Daoy (cell line): ENCODE results near the gene RTP2. TPM values are rescaled to one million over a fixed set of nuclear protein-coding genes. Genes with fewer than 3 reads are reported as not detected.
A peak's percentile ranks its signal among the peaks of the same experiment; 100 is the strongest.

Experiments
- DNase-seq: peaks from one replicate; pipeline ENCODE4 v3.0.0-alpha.2; 2015; ENCODE audit warnings: low read depth
- total RNA-seq: library from RNA; depleted of rRNA; stranded (reverse); fragments of >200 nt; shearing (Covaris generic); gene quantifications from 2 replicates; pipeline ENCODE4 v1.2.3, GENCODE V29; 2014

The RTP2 gene
- total RNA-seq, 1 experiment from 2014 or later = not detected

DNA sequence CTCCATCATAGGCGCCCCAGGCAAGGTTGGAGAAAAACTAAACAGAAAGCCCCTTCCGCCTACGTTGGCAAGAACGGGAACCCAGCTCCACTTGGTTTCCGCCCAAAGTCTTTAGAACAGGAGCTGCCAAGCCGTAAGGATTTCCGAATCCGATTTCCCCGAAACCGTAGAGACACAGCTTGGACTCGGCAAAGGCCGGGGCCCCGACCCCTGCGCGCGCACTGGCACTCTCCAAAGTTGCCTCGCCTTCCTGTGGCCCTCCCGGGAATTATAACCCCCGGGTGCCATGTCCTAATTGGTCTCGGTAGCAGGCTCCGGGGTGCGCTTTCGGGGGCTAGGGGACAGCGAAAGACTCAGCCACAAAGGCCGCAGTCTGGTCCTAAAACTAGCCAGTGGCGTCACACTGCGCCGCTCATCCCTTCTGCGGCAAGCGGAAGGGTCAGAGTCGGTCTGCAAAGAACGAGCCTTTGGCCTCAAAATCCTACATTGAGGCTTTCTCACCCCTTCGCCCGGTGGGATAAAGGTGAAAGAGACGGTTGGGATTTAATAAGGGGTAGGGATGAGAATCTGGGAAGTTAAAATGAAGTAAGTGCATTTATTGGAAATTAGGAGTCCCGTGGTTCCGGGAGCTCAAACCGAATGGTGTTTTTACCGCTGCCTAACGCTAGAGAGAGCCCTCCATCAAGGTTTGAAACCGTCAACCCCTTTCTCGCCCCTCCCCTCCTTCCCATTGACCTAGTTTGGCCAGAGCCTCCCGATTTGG is 36.2 kb upstream of the RTP2 start:
- peak; percentile 94 for DNase-seq

DNA sequence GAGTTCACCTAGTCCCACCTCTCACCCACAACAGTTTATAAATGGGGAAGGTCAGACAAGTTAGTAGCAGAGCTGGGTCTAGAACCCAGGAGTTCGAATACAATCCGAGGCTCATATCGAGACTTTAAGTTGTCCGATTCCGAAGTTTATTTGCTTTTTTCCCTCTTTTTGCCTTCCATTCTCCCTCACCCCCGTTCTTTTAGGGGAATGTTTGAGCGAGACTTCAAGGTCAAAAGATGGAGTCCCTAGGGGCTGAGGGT is 35.6 kb upstream of the RTP2 start:
- DNase-seq = no peak

DNA sequence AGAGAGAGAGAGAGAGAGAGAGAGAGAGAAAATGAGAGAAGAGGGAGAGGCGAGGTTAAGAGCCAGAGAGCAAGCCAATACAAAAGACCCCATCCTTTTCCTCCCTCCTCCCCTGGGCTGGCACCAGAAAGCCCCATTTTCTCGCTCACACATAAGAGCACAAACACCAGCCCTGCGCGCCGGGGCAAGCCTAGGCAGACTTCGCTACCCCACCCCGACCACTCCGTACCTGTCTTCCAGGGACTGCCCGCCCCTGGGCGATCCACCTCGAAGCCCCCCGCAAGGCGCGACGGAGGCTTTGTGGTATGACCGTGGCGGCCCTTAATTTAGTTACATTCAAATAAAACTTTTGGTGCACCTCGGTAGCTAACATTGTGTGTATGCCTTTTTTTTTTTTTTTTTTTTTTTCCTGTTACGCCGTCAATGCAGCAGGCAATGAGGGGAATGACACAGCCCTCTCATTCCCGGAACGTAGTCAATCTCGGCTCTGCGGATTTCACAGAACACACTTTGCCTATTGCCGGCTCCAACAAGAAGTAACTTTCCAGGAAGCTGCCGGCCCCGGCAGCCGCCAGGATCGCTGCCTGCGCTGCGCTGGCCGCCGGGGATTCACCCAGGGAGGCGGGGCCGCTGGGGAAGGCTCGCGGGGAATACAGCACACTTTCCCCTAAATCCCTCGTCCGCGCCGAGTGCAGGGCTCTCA is 35.2 kb upstream of the RTP2 start:
- DNase-seq = peak; percentile 74

DNA sequence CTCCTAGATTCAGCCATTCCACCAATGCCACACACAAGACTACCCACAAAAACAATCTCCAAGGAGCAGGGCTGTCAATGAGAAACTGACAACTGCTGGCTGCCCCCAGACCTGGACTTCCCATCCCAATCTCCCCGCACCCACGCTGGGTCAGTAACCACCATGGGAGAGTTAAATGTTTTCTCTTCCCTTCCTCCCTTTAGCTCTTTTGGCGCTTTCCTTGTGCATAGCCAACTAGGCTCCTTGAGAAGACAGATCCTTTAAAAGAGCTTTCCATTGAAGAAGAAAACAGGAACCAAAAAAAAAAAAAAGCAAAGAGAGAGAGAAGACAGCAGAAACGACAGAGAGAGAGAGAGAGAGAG is 34.6 kb upstream of the RTP2 start:
- DNase-seq = no peak

DNA sequence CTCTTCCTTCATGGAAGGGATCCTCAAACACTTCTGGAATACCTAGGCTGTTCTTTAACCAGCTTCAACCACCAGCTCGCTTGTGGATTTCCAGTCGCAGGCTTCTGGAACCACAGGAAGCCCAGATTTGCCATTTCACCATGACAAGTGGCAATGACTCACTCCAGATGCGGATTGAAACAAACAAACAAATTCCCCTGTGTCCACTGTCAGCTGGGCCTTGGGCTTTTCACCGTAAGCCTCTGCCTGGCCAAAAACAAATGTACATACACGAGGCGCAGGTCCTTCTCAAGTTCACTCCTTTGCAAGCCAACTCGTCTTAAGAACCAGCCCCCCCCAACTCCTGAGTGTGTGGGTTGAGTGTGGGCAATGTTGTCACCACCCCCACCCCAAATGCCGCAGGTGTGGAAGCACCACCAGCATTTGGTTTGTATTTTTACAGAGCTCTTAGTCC is 34.1 kb upstream of the RTP2 start:
- DNase-seq = peak; percentile 69

DNA sequence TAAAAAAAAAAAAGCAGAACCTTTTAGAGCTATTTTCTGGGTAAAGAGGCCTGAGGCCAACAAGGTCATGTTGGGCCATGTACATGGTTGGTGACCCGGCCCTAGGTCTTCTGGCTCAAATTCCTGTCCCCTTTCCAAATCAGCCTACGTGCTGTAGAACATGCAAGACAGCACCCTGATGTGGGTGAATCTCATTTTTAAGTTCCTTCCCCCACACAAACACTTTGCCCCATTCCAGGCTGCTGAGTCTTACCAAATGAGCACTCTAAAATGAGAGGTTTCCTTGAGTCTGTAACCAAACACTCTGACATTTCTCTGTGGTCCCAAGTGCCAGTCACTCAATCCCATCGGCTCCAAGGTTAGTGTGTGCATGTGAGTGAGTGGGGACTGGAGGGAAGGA is 33.5 kb upstream of the RTP2 start:
- peak; percentile 11 for DNase-seq

DNA sequence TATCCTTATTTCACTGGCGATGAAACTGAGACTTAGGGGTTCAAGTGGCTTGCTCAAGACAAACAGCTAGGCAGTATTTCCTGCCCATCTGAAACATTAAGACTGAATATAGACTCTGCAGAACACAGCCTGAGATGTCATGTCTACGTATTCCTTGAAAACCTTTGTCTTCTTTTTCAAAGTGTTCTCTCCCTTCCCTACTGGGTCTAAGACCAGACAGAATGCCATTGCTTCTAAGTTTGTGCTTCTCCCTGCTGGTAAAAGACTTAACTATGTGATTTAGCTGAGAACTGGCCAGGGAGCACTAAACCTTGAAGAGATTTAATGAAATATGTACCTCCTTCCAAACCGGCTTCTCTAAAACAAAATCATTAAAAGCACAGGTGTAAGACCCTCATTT is 33.0 kb upstream of the RTP2 start:
- DNase-seq = no peak

DNA sequence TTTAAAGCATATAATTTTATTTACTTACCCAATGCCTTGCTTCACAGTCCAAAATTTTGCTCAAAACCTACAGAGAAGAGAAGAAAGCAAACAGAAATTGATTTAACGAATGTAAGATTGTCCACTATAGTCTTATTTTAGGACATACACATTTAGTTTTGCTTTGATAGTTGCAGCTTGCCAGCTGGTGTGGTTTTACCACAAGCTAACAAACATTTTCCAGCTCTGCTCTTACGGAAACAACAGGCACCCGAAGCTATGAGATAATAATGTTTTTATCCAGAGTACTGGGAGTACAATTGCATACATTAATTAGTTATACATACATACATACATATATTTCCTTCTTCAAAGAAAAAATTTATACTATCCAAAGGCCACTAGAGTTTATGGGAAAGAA is 32.5 kb upstream of the RTP2 start:
- DNase-seq = no peak

DNA sequence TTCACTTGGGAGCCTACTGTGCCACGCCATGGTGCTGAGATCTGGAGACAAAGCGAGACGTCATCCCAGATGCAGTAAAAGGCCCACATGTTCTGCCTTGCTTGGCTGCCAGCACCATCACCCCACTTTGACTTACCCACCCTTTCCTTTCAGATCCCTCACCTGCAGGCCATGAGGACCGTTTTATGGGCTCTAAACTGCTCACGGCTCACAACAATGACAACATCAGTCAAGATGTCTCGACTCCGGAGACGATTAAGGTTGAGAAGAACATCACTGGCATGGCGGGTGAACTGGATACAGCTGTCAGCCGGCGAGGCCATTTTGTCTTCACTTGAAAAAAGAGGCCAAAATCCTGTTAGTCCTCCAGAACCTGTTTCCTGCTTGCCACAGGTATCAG is 31.0 kb upstream of the RTP2 start:
- DNase-seq = no peak

DNA sequence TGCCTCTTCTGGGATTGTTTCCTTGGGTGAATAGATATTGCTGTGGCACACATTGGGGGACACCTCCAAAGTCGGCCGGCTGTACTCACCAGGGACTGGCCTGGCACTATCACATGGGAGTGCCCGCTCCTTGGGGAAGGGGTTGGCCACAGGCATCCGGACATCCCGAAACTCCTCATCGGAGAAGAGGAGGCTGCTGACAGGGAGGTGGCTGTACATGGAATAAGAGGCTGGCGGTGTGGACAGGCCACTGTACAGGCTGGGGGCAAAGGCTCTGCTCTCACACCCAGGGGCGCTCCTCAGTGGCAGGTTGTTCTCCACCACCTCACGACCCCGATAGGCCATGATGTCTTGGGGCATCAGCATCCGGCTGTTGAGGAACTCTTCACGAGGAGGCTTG is 27.2 kb upstream of the RTP2 start:
- no peak for DNase-seq

DNA sequence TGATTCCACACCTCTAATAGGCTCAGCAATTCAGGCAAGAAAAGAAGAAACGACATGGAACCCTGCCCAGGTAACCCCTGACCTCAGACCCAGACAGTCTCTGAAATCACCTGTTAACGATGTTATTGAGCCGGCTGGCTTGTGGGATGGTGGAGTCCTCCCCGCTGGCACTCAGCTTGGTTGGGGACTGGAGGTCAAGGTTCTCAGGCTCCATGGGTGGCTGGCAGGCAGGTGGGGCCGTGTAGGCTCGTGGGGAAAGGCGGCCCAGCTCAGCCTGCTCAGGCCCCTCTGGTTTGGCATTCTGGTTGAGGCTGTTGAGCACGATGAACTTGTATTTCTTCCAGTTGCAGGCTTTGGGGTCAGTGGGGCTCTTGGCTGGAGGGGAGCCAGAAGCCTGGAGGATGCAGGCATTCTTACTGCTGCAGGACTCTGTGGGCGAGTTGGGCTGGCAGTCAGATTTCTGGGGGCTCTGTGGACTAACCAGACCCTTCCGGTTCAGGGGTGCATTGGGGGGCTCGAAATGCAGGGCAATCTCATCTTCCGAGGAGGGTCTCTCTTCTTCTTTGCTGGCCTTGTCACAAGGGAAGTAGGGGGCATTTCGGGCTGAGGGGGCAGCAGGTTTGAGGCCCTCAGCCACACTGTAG is 26.7 kb upstream of the RTP2 start:
- no peak for DNase-seq

DNA sequence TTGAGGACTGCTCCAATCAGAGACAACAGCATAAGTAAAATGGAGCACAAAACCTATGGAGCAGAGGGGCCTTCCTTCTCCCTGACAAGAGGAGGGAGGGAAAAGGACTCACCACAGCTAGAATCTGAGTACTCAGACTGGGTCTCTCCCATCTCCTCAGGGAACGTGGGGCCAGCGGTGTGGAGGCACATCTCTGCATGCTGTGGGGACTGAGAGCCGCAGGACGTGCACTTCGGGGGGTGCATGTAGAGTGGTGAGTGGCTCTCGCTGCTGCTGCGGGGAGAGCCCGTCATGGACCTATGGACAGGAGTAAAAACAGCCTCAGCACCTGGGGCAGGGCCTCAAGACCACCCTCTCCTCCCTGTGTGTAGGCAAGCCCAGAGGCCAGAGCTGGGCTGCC is 25.9 kb upstream of the RTP2 start:
- no peak for DNase-seq

DNA sequence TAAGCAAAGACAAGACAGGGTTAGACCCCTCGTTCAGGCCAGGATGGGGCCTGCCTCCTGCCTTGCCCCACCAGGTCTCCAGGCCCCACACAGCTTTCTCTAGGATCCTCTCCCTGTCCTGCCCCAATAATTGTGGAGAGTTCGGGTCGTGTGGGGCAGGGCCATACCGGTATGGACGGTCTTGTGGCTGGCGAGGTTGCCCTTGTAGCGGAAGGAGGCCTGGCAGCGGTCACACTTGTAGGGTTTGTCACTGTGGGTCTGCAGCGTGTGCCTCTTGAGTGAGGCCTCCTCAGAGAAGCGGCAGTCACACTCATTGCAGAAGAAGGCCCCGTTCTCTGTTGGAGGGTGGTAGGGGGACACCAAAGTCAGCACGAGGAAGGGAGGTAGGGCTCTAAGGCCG is 24.2 kb upstream of the RTP2 start:
- DNase-seq = no peak

DNA sequence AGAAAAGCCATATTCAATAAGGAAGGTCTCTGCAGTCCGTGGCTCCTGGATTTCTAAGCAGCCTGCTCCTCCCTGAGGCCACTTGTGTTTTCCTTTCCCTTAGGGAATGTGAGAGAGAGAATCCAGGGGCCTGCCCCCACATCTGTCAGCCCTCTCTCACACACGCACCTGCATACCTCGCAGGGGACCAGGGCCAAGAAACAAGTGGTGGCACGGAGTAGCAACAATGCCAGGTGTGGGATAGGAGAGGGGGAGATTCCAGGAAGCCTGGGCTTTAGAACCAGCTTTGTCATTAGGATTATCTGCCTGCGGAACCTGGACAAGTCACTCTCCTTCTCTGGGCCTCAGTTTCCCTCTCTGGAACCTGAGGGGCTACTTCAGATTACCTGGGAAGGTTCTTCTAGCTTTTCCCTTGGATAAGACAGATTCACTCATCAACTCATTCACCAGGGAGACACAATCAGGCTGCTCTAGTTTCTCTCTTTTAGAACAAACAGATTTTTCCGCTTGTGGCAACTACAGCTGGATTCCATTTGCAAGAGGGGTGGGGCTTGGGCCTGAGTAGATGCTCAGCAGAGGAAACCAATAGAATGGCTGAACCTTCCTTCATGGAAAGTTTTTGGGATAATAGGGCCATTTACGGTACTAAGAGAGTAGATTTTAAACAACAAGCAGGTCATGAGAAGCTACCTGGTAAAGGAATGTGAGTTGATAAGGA is 23.5 kb upstream of the RTP2 start:
- DNase-seq = no peak

DNA sequence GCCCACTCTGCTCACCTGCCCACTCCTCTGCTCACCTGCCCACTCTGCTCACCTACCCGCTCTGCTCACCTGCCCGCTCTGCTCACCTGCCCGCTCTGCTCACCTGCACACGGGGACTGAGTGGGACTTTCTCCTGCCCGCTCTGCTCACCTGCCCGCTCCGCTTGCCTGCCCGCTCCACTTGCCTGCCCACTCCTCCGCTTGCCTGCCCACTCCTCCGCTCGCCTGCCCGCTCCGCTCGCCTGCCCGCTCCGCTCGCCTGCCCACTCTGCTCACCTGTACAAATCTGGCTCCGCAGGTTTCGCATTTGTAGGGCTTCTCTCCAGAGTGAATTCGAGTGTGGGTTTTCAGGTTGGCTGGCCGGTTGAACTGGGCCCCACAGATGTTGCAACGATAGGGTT is 22.9 kb upstream of the RTP2 start:
- DNase-seq = no peak

DNA sequence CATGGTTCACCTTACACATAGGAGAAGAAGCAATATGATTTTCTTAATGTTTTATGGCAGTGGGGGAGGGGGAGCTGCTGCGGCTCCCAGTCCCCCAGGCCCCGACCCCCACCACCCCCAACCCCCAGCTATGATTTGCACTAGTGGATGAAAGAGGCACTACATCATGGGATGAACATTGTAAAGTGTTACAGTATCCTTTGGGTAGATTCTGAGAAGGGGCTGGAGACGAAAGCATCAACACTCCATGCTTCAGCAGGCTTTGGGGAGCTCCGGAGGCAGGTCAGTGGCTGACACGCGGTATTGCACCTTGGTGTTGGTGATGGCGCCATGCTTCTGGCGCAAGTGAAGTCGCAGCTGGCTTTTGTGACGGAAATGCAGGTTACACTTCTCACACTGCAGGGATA is 19.9 kb upstream of the RTP2 start:
- DNase-seq = no peak

DNA sequence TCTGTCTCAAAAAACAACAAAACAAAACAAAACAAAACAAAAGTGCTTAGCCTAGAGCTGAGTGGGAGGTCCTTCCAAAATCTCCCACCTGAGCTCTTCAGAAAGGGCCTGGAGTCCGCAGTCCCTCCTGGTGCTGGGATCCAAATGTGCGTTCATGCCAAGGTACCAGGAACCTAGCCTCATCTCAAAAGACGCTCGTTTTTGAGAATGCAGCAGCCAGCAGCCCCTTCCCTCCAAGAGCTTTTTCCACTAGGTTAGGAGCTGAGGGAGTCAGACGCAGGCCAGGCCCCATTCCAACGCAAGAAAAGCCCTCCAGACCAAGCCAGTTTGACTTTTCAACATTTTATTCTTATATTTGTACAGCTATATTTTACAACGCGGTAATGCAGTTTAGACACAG is 18.7 kb upstream of the RTP2 start:
- no peak for DNase-seq

DNA sequence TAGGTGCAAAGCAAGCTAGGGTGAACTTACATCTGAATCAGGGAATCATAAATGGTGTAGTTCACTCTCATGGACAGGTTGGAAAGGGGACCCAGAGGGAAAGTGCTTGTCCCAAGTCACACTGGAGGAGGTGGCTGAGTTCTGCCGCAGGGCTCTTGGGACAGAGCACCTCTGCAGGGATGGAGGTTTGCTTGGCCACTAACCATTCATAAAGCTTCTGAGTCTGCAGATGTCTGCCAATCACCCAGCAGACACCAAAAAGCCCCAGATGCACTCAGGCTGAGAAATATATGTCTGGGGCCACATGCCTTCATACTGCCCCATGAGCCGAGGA is 17.9 kb upstream of the RTP2 start:
- DNase-seq = no peak

DNA sequence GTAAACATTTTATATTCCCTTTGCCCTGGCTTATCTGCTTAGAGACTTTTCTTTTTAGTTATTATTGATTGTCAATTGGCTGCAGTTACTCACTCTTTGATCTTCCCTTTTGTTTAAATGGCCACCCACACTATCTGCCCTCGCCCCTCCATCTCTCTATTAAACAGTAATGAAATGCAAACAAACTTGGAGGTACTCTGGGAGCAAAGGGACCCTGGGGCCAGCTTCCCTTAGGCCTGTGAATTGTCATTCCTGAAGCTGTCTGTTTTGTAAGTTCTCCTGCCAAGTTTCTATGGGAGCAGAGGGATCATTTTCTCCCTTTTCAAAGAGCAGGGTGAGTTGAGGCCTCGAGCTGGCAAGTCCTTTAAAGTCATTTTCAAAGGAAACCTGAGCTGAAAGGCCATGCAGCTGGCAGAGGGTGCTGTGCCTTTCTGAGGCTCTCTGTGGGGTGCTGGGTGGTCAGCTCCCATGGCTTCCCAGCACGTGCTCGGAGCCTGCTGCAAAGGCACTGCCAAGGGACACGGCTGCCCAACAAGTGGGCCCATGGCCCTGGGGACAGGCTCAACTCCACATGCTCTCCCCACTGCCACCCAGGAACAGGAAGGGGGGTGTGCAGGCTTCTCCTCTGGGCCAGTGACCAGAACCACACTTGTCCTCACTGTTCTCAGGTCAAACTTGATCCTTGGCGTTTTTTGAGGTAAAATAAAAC is 17.4 kb upstream of the RTP2 start:
- no peak for DNase-seq

DNA sequence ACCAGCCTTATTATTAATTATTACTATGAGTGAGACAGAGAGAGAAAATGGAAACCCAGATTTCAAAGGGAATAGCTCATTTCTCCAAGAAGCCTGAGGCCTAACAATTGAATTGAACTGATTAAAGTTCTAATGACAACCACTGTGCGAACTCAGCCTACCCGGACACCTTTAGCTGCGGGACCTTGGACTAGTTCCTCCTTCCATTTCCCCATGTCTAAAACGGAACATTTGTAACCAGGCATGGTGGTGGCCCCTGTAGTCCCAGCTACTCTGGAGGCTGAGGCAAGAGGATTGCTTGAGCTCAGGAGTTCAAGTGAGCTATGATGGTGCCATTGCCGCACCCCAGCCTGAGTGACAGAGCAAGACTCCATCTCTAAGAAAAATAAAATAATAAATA is 16.4 kb upstream of the RTP2 start:
- no peak for DNase-seq

DNA sequence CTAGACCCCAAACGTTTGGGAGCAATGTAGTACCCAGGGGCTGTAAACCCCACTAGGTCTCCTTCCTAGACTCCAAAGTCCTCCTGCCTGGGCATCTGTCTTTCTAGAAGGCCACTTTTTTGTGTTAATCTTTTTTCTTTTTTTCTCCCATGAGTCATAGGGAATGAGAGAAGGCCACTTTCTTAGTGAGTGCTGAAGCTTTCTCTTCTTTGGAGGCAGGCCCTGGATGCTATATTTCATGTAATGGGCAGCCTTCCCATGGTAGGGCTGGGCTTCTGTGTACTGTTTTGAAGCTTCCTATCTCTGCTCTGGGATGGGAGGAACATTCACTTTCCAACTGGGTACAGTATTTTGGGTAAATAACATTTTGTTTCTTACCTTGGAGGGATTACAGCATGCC is 15.2 kb upstream of the RTP2 start:
- no peak for DNase-seq

DNA sequence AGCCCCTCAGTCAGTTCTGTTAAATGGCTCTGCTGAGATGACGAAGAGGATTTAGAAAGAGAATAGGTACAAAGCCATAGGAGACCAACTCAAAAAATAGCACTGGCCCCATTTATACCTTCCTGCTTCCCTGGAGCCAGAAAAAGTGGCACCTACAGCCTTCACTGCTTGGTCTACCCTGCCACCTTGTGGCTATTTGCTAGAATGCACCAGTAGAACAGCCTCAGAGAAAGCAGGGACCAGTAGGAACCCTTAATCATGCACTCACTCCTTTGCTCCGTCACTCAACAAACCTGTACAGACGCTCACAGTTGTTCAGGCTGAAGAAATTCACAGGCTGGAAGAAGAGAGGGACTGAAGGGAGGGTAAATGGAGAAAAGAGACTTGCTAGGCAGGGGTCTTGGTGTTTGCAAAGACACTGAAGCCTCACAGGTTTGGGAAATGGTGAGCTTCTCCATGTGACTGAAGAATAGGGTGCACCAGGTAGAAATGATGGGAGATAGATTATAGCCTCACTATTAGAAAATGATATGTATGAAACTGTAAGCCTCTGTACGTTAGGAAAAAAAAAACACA is 12.1 kb upstream of the RTP2 start:
- DNase-seq = peak; percentile 76
